Epithelial cell of proximal tubule (primary cell): ENCODE measurements around the gene CANT1. TPM values are rescaled to one million over a fixed set of nuclear protein-coding genes. Genes with fewer than 3 reads are reported as not detected.

Experiments
- DNase-seq: peaks from one replicate; pipeline ENCODE4 v3.0.0-alpha.2; 2011; ENCODE audit warnings: low read depth
- H3K4me3 ChIP-seq: 2 replicates; pipeline ENCODE4 v1.5.1; 2011; ENCODE audit warnings: low read depth, mild to moderate bottlenecking, low read length
- total RNA-seq: library from RNA; depleted of rRNA; stranded (reverse); fragments of >200 nt; gene quantifications from 2 replicates; pipeline ENCODE4 v1.2.3, GENCODE V29; 2015
- TF ChIP-seq, protein P1 (sequence below): conservative IDR thresholded peaks from 2 replicates; pipeline ENCODE4 v1.5.1; 2012; ENCODE audit warnings: low read depth, mild to moderate bottlenecking, low read length

CANT1 gene
- total RNA-seq, 1 donor from 2014 or later, result 60.3 TPM

- no peak overlapping the region for H3K4me3 ChIP-seq
- no peak for DNase-seq
- TF ChIP-seq, protein P1, sequence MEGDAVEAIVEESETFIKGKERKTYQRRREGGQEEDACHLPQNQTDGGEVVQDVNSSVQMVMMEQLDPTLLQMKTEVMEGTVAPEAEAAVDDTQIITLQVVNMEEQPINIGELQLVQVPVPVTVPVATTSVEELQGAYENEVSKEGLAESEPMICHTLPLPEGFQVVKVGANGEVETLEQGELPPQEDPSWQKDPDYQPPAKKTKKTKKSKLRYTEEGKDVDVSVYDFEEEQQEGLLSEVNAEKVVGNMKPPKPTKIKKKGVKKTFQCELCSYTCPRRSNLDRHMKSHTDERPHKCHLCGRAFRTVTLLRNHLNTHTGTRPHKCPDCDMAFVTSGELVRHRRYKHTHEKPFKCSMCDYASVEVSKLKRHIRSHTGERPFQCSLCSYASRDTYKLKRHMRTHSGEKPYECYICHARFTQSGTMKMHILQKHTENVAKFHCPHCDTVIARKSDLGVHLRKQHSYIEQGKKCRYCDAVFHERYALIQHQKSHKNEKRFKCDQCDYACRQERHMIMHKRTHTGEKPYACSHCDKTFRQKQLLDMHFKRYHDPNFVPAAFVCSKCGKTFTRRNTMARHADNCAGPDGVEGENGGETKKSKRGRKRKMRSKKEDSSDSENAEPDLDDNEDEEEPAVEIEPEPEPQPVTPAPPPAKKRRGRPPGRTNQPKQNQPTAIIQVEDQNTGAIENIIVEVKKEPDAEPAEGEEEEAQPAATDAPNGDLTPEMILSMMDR, result no peak
These were observed 37.6 kb downstream of the CANT1 start for GRCh38 chr17:78971756-78972506.

- no peak for DNase-seq
- no peak overlapping the region for H3K4me3 ChIP-seq
- TF ChIP-seq, protein P1, result peak; percentile 87
These were observed 38.5 kb downstream of the CANT1 start for GRCh38 chr17:78970834-78971755.

GRCh38 chr17:78969865-78970264, 39.7 kb downstream of the CANT1 start:
- no peak for DNase-seq
- H3K4me3 ChIP-seq, result no peak overlapping the region
- TF ChIP-seq, protein P1, result no peak

DNA sequence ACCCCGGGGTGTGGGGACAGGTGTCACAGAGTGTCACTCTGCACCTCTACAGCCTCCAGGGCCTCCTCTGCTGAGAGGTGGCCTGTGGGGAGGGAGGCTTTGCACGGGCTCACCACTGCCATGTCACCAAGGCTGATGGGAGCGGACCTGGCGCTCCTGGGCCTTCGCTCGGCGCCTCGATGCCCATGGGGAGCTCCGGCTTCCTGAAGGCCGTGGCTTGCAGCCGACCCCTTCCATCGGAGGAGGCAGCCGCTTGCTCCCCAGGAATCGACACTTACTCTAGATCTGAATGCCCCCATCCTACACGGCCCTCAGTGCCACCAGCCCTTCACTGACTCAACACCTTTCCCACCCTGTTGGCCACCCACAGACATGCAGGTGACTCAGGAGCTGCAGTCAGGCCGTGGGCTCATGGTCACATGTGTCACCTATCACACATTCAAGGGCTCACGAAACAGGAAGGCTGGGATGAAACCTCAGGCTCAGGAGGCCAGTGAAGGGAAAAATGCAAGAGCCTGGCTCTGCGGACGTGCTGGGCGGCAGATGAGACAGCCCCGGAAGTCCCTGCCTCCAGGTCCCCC, 41.7 kb downstream of the CANT1 start:
- no peak overlapping the region for H3K4me3 ChIP-seq
- TF ChIP-seq, protein P1, result no peak
- DNase-seq, result no peak

- TF ChIP-seq, protein P1, result no peak
- no peak overlapping the region for H3K4me3 ChIP-seq
- DNase-seq, result no peak
These were observed 42.5 kb downstream of the CANT1 start for GRCh38 chr17:78966910-78967600.

GRCh38 chr17:78966123-78966813, 43.3 kb downstream of the CANT1 start:
- TF ChIP-seq, protein P1, result no peak
- DNase-seq, result no peak
- H3K4me3 ChIP-seq, result no peak overlapping the region
